RKO (cell line): Measurements from ENCODE around the gene MYRF.
A peak's percentile ranks its signal among the peaks of the same experiment; 100 is the strongest.

Source experiments
- DNase-seq: peaks from one replicate; pipeline ENCODE4 v3.0.0-alpha.2; 2016; ENCODE audit warnings: low spot score

The MYRF gene

DNA sequence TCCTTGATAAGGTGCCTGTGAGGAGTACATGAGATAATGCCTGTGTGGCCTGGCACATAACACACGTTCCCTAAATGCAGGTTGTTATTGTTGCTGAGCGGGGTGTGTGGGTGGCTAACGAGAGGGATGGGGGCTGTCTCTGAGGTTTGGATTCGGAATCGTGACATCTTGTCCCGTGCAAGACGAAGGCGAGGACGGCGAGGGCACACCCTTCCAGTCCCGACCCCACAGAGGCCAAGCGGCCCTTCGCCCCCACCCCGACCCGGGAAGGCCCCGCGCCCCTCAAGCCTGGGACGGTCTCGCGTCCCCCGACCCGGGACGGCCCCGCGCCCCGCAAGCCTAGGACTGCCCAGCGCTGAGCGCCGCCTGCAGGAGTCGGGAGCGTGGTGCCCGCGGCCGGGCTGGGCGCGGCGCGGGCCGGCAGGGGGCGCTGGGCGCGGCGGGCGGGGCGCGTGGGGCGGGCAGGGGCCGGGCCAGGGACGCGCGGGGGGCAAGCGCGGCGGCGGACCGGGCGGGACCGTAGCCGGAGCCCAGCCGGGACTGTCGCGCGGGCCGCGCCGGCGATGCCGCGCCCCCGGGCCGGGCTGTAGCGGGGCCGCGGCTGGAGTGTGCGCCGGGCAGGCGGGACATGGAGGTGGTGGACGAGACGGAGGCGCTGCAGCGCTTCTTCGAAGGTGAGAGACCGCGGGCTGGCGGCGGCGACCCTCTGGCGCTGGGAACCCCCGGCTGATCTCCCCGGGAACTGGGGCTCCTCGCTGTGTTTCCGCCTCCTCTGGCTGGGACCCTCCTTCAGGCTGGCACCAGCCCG, at the start of gene MYRF:
Gene MYRF (plus strand): TSS at position 520 of the 808 bp plus-strand sequence. CDS start 109 bp downstream, at position 629.
- peak; percentile 40 for DNase-seq

DNA sequence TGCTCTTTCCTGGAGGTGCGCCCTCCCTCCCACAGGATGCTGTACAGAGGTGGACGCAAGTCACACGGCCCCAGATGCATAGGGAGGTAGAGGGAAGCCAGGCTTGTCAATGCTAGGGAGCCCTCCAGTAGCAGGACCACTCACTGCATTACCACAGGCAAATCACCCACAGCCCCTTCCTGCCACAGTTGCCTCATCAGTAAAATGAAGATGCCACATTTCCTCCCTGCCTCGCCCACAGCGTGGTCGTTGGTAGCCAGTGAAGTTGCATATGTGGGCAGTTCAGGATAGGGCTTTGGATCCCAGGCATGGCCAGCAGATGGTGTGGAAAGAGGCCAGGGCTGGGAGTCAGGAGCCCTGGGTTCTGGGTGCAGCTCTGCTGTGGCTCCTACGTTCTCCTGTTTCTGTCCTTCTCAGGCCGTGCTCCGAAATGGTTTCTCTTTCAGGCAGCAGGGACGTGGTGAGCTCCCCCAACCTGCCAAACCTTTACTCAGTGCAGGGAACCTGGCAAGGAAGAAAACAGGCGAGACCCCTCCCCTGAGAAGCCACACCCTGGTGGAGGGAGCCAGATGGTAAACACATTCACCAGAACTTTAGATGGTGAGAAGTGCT, 49.6 kb upstream of the MYRF start:
- DNase-seq: no peak

DNA sequence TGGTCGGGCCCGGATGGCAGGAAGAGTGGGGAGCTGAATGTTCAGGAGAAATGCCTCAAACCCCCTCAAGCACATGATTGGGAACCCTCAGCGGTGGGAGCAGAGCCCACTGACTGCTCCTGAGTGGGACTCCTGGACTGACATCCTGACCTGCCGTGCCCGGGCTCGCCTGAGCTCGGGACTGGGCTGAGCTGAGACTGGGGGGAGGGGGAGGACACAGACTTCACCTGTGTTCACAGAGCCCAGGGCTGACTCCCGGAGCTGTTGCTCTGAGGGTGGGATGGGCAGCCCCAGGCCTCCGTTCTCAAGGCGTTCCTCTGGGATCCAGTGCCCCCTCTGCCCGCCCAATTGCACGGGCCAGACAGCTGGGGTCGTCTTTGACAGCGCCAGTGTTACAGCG, 47.6 kb upstream of the MYRF start:
- DNase-seq: no peak

DNA sequence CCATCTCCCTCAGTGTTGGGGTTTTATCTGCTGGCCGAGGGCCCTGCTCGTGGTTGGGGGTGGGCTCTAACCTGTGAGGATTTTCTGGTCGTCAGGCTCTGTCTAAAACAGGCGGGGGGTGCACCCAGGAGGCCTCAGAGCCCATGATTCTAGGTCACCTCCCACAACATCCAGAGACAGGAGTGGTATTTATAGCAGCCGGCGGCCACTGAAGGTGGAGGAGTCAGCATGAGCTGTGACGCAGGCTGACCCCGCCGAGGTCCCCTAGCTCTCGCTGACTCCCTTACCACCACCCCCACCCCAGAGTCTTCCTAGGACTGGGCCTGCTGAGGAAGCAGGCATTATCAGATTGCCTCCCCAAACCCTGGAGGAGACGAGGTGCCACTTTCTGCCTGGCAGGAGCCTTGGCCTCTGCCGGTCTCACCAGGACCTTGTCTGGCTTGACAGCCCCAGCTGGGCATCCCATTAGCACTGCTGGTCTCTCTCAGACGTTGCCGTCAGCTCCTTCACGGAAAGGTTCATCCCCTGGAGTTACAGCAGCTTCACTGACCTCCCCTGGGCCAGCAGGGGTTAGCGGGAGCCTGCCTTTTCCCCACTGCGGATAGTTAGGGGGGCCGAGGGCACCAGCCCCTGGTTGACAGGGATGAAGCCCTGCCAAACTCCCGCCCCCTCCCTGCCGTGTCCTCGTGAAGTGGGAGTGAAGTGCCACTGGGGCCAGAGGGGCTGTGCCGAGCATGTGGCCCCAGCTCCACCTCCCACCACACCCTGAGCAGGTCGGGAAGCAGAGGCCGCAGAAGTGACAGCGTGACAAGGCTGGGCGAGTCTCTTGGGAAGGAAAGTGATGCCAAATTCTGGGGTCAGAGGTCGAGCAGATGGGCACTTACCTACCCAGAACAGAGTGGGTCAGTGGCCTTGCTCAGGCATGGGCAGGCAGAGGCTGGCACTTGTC, 45.7 kb upstream of the MYRF start:
- no peak for DNase-seq

DNA sequence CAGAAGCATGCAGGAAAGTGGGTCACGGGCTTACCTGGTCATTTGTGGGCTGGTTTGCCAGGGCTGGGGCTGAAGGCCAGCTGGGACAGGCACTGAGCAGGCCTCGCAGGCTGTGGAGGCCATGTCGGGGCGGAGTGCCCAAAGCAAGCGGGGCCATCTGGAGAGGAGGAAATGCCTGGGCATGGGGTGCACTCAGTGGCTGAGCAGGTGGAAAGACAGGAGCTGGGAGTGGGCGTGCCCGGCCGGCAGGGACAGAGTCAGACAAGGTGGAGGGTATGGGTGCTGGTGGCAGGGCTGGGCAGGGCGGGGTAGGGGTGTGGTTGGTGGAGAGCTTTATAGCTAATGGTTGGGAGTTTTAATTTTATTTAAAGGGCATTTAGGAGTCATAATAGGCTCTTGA, 44.9 kb upstream of the MYRF start:
- no peak for DNase-seq

DNA sequence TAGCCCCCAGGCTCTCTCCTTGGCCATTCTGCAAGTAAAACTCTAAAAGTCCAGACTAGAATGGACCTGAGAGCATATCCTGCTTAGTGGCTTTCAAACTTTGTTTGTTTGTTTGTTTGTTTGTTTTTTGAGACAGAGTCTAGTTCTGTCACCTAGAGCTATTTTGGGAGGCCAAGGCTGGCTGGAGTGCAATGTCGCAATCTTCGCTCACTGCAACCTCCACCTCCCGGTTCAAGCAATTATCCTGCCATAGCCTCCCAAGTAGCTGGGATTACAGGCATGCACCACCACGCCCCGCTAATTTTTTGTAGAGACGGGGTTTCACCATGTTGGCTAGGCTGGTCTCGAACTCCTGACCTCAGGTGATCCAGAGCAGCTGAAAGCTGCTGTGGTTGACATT, 43.3 kb upstream of the MYRF start:
- no peak for DNase-seq

DNA sequence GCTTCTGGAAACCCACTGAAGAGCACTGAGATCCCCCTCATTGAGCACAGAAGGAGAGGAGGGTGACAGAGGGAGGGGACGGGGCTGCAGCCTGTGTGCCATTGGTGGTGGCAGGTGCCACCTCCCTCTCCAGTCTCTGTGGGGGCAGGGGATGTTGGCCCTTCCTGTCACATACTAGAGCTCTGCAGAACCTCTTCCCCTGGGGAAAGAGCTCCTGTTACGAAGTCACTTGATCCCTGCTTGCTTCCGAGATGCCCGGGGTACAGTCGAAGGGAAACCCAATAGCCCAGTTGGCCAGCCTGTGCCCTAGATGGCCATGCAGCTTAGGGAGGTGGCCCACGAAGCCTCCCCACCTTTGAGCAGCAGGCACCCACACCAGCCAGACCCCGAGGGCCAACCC, 42.9 kb upstream of the MYRF start:
- no peak for DNase-seq

DNA sequence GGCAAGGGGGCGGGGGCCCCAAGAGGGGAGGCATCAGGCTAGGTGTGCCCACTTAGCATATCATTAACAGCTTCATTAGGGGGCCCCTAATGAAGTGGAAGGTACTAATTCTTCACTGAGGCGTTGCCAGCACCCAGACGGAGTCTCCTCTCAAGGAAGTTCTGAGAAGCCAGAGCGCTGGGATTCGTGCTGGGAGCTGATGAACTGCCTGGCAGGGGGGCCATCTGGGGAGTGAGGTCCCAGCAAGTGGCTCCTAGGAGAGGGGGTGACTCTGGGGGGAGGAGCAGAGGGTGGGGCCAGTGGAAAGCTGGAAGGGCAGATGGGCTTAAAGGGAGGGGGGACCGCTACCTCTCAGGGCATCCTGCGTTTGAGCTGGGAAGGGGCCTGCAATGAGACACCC, 42.4 kb upstream of the MYRF start:
- no peak for DNase-seq

DNA sequence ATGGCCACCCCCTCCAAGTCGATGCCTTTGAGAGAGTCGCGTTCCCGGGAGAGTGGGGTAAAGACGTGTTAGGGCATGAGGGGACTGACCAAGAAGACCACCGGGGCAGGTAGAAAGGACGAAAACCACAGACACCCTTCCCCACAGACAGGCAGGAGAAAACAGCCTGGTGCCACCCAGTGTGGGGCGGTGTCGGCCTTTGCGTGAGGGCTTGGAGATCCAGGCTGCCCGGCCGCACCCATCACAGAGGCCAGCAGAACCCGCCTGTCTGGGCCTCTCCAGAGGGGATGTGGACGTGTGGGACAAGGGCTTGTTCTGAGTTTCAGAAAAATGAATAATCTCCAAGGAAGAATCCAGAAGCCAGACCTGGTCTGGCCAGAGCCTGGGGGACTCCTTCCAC, 41.4 kb upstream of the MYRF start:
- DNase-seq: no peak

DNA sequence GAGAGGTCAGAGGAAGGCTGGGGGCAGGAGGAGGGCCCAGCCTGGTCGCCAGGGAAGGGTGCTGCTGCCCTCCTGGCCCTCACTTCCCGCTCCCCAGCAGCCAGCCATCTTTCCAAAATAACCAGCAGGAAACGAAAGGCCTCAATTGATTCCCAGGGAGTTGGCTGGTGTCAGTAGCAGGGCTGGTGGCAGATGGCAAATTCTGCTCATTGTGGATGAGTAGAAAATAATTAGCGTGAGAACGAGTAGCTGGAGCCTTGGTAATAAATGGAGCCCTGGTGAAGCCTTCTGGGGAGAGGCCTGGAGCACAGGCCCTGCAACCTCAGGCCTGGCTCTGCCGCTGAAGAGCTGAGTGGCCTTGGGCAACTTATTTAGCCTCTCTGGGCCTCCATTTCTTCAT, 40.9 kb upstream of the MYRF start:
- DNase-seq: no peak

DNA sequence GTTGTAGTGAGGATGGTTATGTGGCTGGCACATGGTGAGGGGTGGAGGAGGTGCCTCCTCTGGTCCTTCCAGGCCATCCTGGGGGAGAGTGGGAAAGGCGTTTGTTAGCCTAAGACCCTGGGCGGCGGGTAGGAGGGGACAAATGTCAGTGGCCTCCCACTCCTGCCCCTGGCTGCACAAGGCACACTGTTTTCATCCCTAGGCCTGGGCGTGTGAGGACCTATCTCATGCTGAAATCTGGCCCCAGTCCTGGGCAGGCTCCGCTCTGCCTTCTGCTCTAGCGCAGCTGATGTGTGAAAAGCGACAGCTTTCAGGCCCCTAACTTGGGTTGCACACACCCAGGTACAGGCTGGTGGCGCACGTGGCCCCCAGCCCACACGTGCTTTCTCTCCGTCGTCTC, 40.1 kb upstream of the MYRF start:
- no peak for DNase-seq

DNA sequence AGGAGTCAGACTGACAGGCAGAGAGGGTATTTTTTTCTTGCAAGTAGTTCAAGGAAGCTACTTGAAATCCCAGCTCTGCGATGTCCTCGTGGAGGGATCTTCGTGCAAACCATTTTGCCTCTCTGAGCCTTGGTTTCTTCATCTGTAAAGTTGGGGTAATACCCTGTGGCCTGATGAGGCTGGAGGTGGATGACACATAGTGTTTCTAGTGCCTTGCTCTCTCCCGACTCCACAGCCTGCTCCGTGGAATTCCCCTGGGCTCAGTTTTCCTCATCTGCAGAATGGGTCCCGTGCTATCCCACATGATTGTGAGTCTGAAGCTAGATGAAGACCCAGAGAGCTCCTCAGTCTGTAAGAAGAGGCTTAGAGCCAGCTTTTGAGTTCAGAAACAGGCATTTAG, 39.6 kb upstream of the MYRF start:
- DNase-seq: no peak

DNA sequence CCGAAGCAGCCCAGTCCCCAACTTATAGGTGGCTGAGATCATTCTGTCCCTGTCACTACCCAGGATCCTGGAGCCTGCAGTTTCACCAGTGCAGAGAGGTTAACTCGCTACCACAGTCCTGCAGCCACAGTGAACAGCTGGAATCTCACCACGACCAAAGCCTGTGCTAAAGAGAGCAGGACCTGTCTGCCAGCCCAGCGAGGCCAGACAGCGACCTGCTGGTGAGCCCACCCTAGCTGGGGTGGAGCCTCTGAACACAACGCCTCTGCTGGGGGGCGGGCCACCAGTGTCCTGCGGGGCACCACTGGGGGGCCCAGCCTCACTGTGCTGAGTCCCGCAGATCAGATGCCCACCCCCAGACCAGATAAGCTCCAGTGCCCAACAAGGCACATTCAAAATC, 39.0 kb upstream of the MYRF start:
- DNase-seq: no peak

DNA sequence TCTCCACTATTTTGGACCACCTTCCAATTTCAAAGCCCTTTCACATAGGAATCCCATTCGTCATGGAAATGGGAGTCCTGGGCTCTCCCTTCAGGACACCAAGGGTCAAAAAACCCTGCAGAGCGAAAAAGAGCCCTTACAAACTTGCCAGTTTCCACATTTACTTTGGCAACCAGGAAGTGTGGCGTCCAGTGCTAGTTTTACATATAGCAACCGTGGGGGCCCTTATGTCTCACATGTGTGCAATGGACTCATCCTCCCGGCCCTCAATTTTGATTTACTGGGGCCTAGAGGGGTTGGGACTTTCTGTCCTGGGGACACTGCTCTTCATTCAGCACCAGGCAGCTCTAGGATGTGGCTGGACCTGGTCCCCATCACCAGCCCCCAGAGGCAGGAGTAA, 38.5 kb upstream of the MYRF start:
- no peak for DNase-seq

DNA sequence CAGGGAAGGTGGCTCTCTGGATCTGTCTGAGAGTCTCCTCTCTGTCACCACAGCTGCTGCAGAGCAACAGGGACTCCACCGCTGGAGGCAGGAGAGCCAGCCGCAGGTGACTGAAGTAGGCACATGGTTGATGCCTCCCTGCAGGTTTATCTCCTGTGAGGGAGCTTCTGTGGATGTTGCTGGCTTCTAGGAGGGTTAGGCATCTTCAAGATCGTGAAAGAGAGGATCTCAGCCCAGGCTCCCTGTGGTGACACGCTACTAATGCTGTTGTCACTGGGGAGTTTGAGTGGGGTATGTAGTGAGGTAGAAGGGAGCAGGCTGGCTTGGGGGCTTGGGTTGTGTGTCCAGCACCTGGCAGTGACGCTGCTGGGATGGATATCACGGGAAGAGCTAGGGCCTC, 38.1 kb upstream of the MYRF start:
- no peak for DNase-seq

DNA sequence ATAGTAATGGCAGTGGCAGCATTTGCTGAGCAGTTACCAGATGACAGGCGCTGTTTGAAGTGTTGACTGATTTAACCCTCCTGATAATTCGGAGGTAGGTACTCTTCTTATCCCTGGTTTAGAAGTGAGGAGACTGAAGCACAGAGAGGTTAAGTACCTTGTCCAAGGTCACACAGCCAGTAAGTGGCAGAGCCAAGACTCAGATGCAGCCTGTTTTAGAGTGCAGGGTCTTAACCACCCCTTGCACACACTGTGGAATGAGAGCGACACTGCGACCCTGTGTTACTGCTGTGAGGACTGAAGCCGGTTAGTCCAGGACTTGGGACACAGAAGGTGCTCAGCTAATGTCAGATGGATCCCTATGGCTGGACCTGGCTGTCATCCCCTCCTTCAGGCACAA, 37.5 kb upstream of the MYRF start:
- no peak for DNase-seq

DNA sequence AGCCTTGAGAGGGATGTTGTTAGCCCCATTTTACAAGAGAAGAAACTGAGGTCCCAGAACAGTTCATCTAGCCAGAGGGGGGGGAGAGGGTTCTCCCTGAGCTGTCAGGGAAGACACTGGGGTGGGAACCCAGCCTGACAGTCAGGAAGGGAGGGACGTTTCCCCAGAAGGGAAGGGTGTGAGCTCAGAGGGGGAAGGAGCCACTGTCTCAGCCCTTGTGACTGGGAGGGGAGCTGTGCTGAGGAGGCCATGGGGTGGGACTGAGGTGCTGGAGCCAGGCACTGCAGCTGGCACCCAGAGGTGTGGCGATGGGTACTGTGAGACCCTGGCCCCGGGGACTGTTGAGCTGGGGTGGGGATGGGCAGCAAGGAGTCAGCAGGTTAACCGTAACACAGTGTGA, 36.6 kb upstream of the MYRF start:
- DNase-seq: no peak

DNA sequence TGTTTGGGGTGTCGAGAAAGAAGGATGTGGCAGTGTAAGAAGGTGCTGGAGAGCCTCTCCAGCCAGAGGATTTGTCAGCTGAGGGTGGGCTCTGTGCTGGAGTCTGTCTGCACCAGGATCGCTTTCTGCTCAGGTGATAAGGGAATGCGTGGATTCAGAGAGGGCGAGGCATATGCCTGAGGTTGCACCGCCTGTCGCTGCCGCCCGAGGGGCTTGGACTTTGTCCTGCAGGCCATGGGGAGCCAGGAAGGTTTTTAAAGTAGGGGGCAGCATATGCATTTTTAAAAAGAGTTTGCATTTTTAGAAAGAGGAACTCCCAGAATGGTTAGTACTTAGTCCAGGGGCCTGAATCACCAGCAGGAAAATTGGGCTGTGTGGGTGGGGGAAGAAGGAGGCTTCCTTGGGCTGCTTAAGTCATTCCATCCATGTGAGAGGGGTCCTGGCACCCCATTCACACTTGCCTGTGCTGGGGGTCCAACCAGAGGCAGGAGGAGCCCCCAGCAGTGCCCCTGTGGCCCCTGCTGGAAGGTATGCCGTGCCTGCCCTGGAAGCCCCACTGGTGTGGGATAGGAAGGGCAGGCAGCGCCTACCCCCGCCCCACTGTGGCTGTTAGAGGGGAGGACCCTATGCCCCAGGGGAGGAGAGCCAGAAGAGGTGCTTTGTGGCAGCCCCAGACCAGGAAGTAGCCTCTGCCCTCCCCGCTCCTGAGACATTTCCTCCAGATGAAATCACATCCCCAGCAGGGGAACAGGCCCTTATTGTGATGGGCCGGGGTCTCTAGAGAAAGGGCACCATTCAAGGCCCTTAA, 35.8 kb upstream of the MYRF start:
- DNase-seq: no peak

DNA sequence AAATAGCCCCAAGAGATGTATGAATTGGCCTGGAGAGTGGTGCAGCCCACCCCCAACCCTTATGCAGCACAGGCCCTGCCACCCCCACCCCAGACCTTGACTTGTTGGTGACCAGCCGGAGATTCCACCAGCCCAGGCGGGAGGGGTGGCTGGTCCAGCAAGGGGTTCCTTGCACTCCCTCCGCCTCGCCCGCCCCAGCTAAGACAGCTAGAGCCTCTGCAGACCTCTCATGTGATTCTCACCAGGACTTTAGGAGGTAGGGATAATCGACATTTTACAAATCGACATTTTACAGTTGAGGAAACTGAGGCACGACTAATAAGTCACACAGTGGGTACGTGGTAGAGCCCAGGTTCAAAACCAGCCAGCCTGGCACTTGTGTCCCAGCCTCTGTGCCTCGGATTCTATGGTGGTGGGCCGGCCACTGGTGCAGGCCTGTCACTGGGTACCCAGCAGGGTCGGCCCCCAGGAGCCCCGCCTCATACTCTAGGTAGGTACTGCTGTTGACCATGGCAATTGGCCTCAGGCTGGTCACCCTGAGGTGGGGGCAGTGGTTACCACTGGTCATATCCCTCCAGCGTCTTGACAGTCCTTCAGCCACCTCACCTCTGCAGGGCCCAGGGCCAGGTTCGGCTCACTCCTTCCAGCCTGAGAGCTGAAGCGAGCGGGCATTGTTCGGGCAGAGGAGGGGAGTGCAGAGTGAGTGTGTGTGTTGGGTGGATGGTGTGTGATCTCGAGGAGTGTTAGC, 35.0 kb upstream of the MYRF start:
- no peak for DNase-seq

DNA sequence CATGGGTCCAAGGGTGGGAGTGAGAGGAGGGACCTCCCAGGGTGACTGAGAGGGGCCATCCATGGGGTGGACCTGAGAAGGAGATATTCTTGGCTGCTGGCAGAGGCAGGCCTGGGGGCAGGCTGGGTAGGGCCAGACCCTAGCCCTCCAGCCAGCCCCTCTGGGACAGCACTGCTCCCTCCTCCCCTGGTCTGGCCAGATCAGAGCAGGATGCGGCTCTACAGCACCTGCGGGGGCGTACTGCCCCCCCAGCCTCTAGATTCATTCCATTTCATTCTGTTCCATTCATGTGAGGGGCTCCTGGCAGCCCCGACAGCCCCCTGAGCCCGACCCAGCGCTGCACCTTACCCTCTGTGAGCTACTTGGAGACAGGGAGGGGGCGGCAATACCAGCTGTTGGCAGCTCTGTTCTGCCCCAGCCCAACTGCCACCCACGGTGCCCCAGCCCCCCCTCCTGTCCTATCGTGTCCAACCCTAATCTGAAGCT, 34.3 kb upstream of the MYRF start:
- DNase-seq: no peak
